ENCODE data around the gene BCAS1.
"Not testable (repeated sequence)": the region's sequence is repeated elsewhere in the genome, so short reads cannot be mapped to it uniquely, and the experiment has no call there.

BCAS1 gene

GRCh38 chr20:54014293-54014926, 56.0 kb downstream of the BCAS1 start:
- no peak for DNase-seq

GRCh38 chr20:54013471-54013870, 56.9 kb downstream of the BCAS1 start:
- DNase-seq = no peak

- no peak for DNase-seq
Observed at GRCh38 chr20:54011346-54011745, 59.0 kb downstream of the BCAS1 start.

- DNase-seq = not testable (repeated sequence)
Observed at GRCh38 chr20:54006216-54006615, 64.2 kb downstream of the BCAS1 start.

- DNase-seq = no peak
Observed at GRCh38 chr20:54005524-54005923, 64.9 kb downstream of the BCAS1 start.

- DNase-seq = no peak
Observed at GRCh38 chr20:54004445-54004844, 65.9 kb downstream of the BCAS1 start.

GRCh38 chr20:54002741-54003140, 67.7 kb downstream of the BCAS1 start:
- no peak for DNase-seq

GRCh38 chr20:54002056-54002575, 68.3 kb downstream of the BCAS1 start:
- DNase-seq = no peak

GRCh38 chr20:54000914-54001313, 69.5 kb downstream of the BCAS1 start:
- no peak for DNase-seq

GRCh38 chr20:54000262-54000661, 70.1 kb downstream of the BCAS1 start:
- DNase-seq = no peak

GRCh38 chr20:53999077-53999476, 71.3 kb downstream of the BCAS1 start:
- DNase-seq = no peak

- DNase-seq = no peak
Observed at GRCh38 chr20:53996584-53997486, 73.6 kb downstream of the BCAS1 start.

GRCh38 chr20:53995949-53996348, 74.4 kb downstream of the BCAS1 start:
- DNase-seq = no peak

GRCh38 chr20:53994088-53994487, 76.3 kb downstream of the BCAS1 start:
- DNase-seq = no peak

- no peak for DNase-seq
Observed at GRCh38 chr20:53993310-53993709, 77.1 kb downstream of the BCAS1 start.

GRCh38 chr20:53990768-53991450, 79.5 kb downstream of the BCAS1 start:
- DNase-seq = no peak

- DNase-seq = no peak
Observed at GRCh38 chr20:53990003-53990402, 80.4 kb downstream of the BCAS1 start.

- DNase-seq = no peak
Observed at GRCh38 chr20:53989401-53989800, 81.0 kb downstream of the BCAS1 start.

- no peak for DNase-seq
Observed at GRCh38 chr20:53986037-53986650, 84.2 kb downstream of the BCAS1 start.

GRCh38 chr20:53985150-53985518, 85.3 kb downstream of the BCAS1 start:
- no peak for DNase-seq

GRCh38 chr20:53984356-53985149, 85.8 kb downstream of the BCAS1 start:
- DNase-seq = no peak

- no peak for DNase-seq
Observed at GRCh38 chr20:53983401-53983800, 87.0 kb downstream of the BCAS1 start.
